SJSA1 (cell line): Measurements from ENCODE around the gene RHBDF2. TPM values are rescaled to one million over a fixed set of nuclear protein-coding genes. Genes with fewer than 3 reads are reported as not detected.

Experiments
- DNase-seq, 2 experiments: peaks; one replicate each; pipeline ENCODE4 v3.0.0-alpha.2; 2015 to 2020; ENCODE audit warnings: low spot score in 2 of 2, low read depth in 1 of 2
- H3K27ac ChIP-seq: fragments of 250-450 bp; sonication (Bioruptor Pico); 2 replicates; pipeline ENCODE4 v1.5.1; 2020; ENCODE audit warnings: mild to moderate bottlenecking, moderate library complexity
- H3K27me3 ChIP-seq: fragments of 250-450 bp; sonication (Bioruptor Pico); replicated peaks from 2 replicates; pipeline ENCODE4 v1.5.1; 2020; ENCODE audit warnings: mild to moderate bottlenecking, moderate library complexity
- H3K36me3 ChIP-seq: fragments of 250-450 bp; sonication (Bioruptor Pico); 2 replicates; pipeline ENCODE4 v1.5.1; 2020; ENCODE audit warnings: mild to moderate bottlenecking
- H3K4me1 ChIP-seq: fragments of 250-450 bp; sonication (Bioruptor Pico); replicated peaks from 2 replicates; pipeline ENCODE4 v1.6.1; 2021; ENCODE audit warnings: mild to moderate bottlenecking
- H3K4me3 ChIP-seq: fragments of 250-450 bp; sonication (Bioruptor Pico); 2 replicates; pipeline ENCODE4 v1.5.1; 2020; ENCODE audit warnings: mild to moderate bottlenecking
- H3K9me3 ChIP-seq: fragments of 250-450 bp; sonication (Bioruptor Pico); replicated peaks from 2 replicates; pipeline ENCODE4 v1.5.1; 2020; ENCODE audit warnings: mild to moderate bottlenecking
- total RNA-seq: library from RNA; depleted of rRNA; stranded (reverse); fragments of >200 nt; shearing (Covaris generic); gene quantifications from 2 replicates; pipeline ENCODE4 v1.2.3, GENCODE V29; 2014

Gene RHBDF2
- total RNA-seq, 1 experiment from 2014 or later, result 5.8 TPM

DNA sequence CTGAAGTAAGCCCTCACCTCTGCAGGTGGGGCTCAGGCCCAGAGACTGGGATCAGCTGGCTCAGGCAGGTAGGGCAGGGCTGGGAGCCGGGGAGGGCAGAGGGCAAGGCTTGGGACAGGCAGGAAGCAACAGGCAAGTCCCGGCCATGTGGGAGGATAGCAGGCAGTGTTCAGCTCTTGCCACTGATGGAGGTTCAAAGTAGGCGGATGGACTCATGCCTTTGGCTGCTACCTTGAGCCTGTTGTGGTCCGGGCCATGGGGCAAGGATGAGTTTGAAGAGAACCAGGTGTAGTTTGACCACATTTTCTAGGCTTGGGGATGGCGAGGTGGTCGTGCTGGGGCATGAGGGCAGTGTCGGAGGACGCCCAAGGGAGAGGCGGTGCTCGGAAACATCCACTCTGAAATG lies 41.3 kb upstream of the RHBDF2 start:
- Histone ChIP-seq H3K4me3 (no peak overlapping the region), H3K36me3 (no peaks in the 10 kb centered on the region), H3K27ac (no peak overlapping the region), H3K9me3 (peaks cover 3% of the 10 kb centered on the region; the same call in 1 of the 2 replicates), H3K4me1 (peaks cover 43% of the 10 kb centered on the region), H3K27me3 (peaks cover 7% of the 10 kb centered on the region)
- no peak for DNase-seq

- H3K4me1 ChIP-seq, result peaks cover 41% of the 10 kb centered on the region
- H3K27ac ChIP-seq, result no peak overlapping the region
Measured at GRCh38 chr17:76541739-76542454, 40.7 kb upstream of the RHBDF2 start.

GRCh38 chr17:76540381-76541300 lies 39.4 kb upstream of the RHBDF2 start:
- peaks cover 3% of the 10 kb centered on the region; the same call in 1 of the 2 replicates for H3K9me3 ChIP-seq
- H3K4me3 ChIP-seq, result peak overlapping the region; percentile 15
- DNase-seq, result peak; percentile 91 to 99
- H3K36me3 ChIP-seq, result no peaks in the 10 kb centered on the region
- H3K27ac ChIP-seq, result no peak overlapping the region
- peaks cover 28% of the 10 kb centered on the region for H3K4me1 ChIP-seq
- H3K27me3 ChIP-seq, result peaks cover 7% of the 10 kb centered on the region

More at GRCh38 chr17:76541739-76542454, 40.7 kb upstream of the RHBDF2 start:
- DNase-seq, result peak in 1 of 2 experiments; percentile 40
- Histone ChIP-seq H3K4me3 (no peak overlapping the region), H3K27me3 (peaks cover 7% of the 10 kb centered on the region), H3K9me3 (peaks cover 3% of the 10 kb centered on the region; the same call in 1 of the 2 replicates), H3K36me3 (no peaks in the 10 kb centered on the region)

GRCh38 chr17:76539631-76540271 lies 38.5 kb upstream of the RHBDF2 start, which contains the start of gene PRCD:
Gene PRCD, plus strand, starts transcription at chr17:76540044. Its CDS starts 98 bp downstream, at chr17:76540142.
- DNase-seq, result peak in 1 of 2 experiments; percentile 44
- H3K4me3 ChIP-seq, result peak within 1 kb of the TSS; percentile 15
- peaks cover 7% of the 10 kb centered on the region for H3K27me3 ChIP-seq
- no peaks in the 10 kb centered on the region for H3K36me3 ChIP-seq
- peaks cover 25% of the 10 kb centered on the region for H3K4me1 ChIP-seq
- H3K9me3 ChIP-seq, result peaks cover 3% of the 10 kb centered on the region; the same call in 1 of the 2 replicates
- no peak within 1 kb of the TSS for H3K27ac ChIP-seq

DNA sequence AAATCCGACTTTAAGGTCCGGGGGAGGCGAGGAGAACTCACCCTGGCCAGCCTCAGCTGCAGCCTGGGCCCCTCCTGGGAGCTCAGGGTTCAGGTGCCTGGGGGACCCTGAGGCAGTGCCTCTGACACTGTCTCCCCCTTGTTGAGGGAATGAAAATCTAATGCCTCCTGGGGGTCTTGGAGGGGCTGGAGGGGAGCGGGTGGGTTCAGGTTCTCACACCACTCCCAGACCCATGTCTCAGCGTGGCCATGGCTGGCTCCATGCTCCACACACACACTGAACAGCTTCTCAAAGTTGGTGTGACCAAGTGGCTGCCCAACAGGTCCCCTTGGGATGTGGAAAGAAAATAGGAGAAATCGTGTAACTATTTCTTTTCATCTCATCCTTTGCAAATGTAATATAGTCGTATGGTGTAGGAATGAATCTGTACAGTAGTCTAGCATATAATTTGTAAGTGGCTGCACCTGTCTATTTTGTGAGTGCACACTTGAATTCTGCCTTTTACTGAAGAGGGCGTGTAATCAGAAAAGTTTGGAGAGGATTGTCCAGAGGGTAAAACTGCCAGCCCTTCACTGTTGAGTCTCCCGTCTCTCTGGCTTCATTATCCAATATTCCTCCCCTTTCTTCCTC lies 37.8 kb upstream of the RHBDF2 start:
- no peak overlapping the region for H3K4me3 ChIP-seq
- H3K4me1 ChIP-seq, result peaks cover 25% of the 10 kb centered on the region
- no peak for DNase-seq

GRCh38 chr17:76538281-76538931 lies 37.2 kb upstream of the RHBDF2 start:
- Histone ChIP-seq H3K27ac (no peak overlapping the region), H3K4me1 (peaks cover 25% of the 10 kb centered on the region), H3K27me3 (peaks cover 7% of the 10 kb centered on the region), H3K4me3 (peak overlapping the region; percentile 36), H3K9me3 (peaks cover 3% of the 10 kb centered on the region; the same call in 1 of the 2 replicates), H3K36me3 (no peaks in the 10 kb centered on the region)
- no peak for DNase-seq

More for the DNA sequence above, 37.8 kb upstream of the RHBDF2 start:
- H3K27ac ChIP-seq, result no peak overlapping the region
- no peaks in the 10 kb centered on the region for H3K36me3 ChIP-seq
- peaks cover 7% of the 10 kb centered on the region for H3K27me3 ChIP-seq
- peaks cover 3% of the 10 kb centered on the region; the same call in 1 of the 2 replicates for H3K9me3 ChIP-seq

DNA sequence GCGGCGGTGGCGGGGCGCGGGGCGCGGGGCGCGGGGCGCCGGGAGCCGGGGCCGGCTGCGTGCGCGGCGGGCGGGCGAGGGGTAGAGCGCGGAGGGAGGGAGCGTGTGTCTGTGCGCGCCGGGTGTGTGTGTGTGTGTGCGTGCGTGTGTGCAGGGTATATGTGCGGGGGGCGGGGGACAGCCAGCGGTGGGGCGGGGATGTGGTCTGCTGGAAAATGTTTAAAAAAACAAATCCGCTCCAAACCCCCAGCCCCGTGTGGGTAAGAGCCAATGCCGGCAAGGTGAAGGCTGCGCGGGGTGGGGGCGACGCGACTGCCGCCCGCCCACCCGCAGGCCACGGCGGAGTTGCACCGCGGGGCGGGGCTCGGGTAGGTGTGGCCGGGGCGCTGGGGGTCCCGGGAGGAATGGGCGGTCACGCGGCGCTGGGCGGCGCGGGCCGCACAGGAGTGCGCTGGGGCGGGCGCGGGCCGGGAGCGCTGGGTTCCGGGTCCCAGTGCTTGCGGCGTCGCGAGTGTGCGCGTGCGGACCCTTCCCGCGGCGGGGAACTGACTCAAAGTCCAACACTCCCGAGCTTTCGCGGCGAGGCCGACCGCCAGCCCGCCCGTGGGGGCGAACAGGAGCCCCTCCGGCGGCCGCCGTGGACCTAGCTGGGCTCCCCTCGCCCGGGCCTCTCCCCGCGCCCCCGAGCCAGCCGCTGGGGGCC lies 36.5 kb upstream of the RHBDF2 start, which contains the start of gene CYGB:
CYGB (minus strand) TSS at position 132 of the 703 bp plus-strand sequence. CDS start 167 bp downstream, outside the sequence.
- Histone ChIP-seq H3K4me1 (peaks cover 25% of the 10 kb centered on the region), H3K27ac (no peak within 1 kb of the TSS), H3K9me3 (peaks cover 3% of the 10 kb centered on the region; the same call in 1 of the 2 replicates), H3K27me3 (peaks cover 7% of the 10 kb centered on the region), H3K36me3 (no peaks in the 10 kb centered on the region), H3K4me3 (peak within 1 kb of the TSS; percentile 36)
- DNase-seq, result peak in 1 of 2 experiments; percentile 50

- DNase-seq, result no peak
- no peak overlapping the region for H3K27ac ChIP-seq
- H3K4me1 ChIP-seq, result peaks cover 30% of the 10 kb centered on the region
- peaks cover 7% of the 10 kb centered on the region for H3K27me3 ChIP-seq
- peak overlapping the region; percentile 36 for H3K4me3 ChIP-seq
- peaks cover 3% of the 10 kb centered on the region; the same call in 1 of the 2 replicates for H3K9me3 ChIP-seq
- no peaks in the 10 kb centered on the region for H3K36me3 ChIP-seq
Measured at GRCh38 chr17:76537288-76537577, 36.0 kb upstream of the RHBDF2 start.

DNA sequence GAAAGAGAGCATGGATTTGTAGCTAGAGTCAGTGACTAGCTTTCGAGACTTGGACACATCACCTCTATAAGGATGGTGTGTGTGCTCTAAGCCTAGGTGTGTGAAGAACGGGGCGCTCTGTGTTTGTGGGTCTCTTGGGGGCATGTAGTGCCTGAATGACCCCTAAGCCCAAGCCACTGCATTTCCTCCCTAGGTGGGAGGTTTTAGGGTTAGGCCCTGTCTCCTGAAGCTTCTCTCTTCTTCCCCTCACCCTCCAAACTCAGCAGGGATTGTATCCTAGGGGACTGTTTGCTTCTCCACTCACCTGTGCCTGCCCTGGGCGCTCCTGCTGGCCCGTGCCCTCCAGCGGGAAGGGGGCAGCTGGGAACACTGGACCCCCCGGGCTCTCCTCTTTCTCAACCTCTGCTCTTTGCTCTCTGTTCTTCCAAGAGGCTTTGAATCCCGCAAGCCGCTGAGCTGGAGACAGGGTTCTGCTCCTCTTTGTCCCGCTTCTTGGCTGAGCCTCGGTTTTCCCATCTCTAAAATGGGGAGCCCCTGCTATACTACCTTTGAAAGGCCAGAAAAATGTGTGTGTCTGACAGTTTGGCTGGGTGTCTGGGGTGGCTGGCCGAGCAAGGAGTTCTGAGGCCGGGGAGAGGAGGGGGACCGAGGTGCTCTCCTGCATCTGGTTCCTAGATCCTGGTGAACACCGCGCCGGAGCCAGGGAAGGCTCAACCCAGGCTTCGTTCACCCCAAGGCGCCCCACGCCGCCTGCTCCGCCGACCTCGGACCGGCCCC lies 35.5 kb upstream of the RHBDF2 start:
- Histone ChIP-seq H3K27me3 (peaks cover 7% of the 10 kb centered on the region), H3K27ac (no peak overlapping the region), H3K4me1 (peaks cover 35% of the 10 kb centered on the region), H3K9me3 (peaks cover 3% of the 10 kb centered on the region; the same call in 1 of the 2 replicates), H3K36me3 (no peaks in the 10 kb centered on the region), H3K4me3 (peak overlapping the region; percentile 36)
- no peak for DNase-seq

GRCh38 chr17:76535788-76536510 lies 34.7 kb upstream of the RHBDF2 start:
- Histone ChIP-seq H3K4me3 (no peak overlapping the region), H3K27ac (no peak overlapping the region), H3K36me3 (no peaks in the 10 kb centered on the region), H3K4me1 (peaks cover 38% of the 10 kb centered on the region), H3K9me3 (peaks cover 3% of the 10 kb centered on the region; the same call in 1 of the 2 replicates), H3K27me3 (peaks cover 7% of the 10 kb centered on the region)
- no peak for DNase-seq
